ENCODE results near the gene ATXN3L. TPM values are rescaled to one million over a fixed set of nuclear protein-coding genes. Genes with fewer than 3 reads are reported as not detected.

ATXN3L gene
- total RNA-seq (not detected), polyA plus RNA-seq (not detected), total RNA-seq (not detected)

GRCh38 chrX:13319953-13320352 lies at the start of gene ATXN3L:
TSS of gene ATXN3L (minus strand) at chrX:13320053. CDS start at chrX:13319934, 119 bp downstream.
- ChIA-PET CTCF (no interaction called here), POLR2A (no interaction called here)
- no peaks in the 10 kb centered on the region for H3K27me3 ChIP-seq (ENCODE audit: control insufficient read depth in 2 of 2, insufficient read depth in 2 of 2, low read length in 2 of 2)
- DNase-seq (no peak), ATAC-seq (no peak)
- no peak within 1 kb of the TSS for H3K27ac ChIP-seq (ENCODE audit: low read depth, low read length)
- no peak within 1 kb of the TSS for H3K4me3 Mint-ChIP-seq
- H3K9me3 Mint-ChIP-seq: peaks cover 0 to 20% (median 0%) of the 10 kb centered on the region in 11 donors
- no peak within 1 kb of the TSS for H3K4me3 ChIP-seq (ENCODE audit: low read length)
- no peaks in the 10 kb centered on the region for H3K27me3 Mint-ChIP-seq
- H3K36me3 ChIP-seq (ENCODE audit: control insufficient read depth in 2 of 3, insufficient read depth in 3 of 3, low read length in 3 of 3): no peaks in the 10 kb centered on the region
- no peak within 1 kb of the TSS for H3K27ac Mint-ChIP-seq
- intact Hi-C loops (cut with micrococcal nuclease): no loop called here
- H3K4me1 Mint-ChIP-seq: peaks cover 0 to 2% (median 0%) of the 10 kb centered on the region in 7 donors
- H3K9me3 ChIP-seq (ENCODE audit: control insufficient read depth in 2 of 3, low read length in 3 of 3): no peaks in the 10 kb centered on the region
- no peaks in the 10 kb centered on the region for H3K4me1 ChIP-seq (ENCODE audit: control insufficient read depth in 2 of 2, insufficient read depth in 2 of 2, low read length in 2 of 2)
- H3K36me3 Mint-ChIP-seq: no peaks in the 10 kb centered on the region

GRCh38 chrX:13369256-13370030 lies 49.6 kb upstream of the ATXN3L start:
- Mint-ChIP-seq H3K4me3 (no peak overlapping the region), H3K9me3 (peaks cover 0 to 6% (median 0%) of the 10 kb centered on the region in 11 donors), H3K36me3 (peaks cover 0 to 5% (median 0%) of the 10 kb centered on the region in 5 donors), H3K27me3 (no peaks in the 10 kb centered on the region), H3K27ac (no peak overlapping the region), H3K4me1 (peaks cover 0 to 12% (median 0%) of the 10 kb centered on the region in 7 donors)
- DNase-seq (no peak), ATAC-seq (no peak)
- H3K4me1 ChIP-seq (ENCODE audit: control insufficient read depth in 2 of 2, insufficient read depth in 2 of 2, low read length in 2 of 2): no peaks in the 10 kb centered on the region
- no peaks in the 10 kb centered on the region for H3K36me3 ChIP-seq (ENCODE audit: control insufficient read depth in 2 of 3, insufficient read depth in 3 of 3, low read length in 3 of 3)
- CTCF ChIA-PET: no interaction called here
- no peaks in the 10 kb centered on the region for H3K9me3 ChIP-seq (ENCODE audit: control insufficient read depth in 2 of 3, low read length in 3 of 3)
- POLR2A ChIA-PET: no interaction called here
- intact Hi-C loops (cut with micrococcal nuclease): no loop called here
- no peaks in the 10 kb centered on the region for H3K27me3 ChIP-seq (ENCODE audit: control insufficient read depth in 2 of 2, insufficient read depth in 2 of 2, low read length in 2 of 2)
- H3K27ac ChIP-seq (ENCODE audit: low read depth, low read length): no peak overlapping the region
- no peak overlapping the region for H3K4me3 ChIP-seq (ENCODE audit: low read length)

DNA sequence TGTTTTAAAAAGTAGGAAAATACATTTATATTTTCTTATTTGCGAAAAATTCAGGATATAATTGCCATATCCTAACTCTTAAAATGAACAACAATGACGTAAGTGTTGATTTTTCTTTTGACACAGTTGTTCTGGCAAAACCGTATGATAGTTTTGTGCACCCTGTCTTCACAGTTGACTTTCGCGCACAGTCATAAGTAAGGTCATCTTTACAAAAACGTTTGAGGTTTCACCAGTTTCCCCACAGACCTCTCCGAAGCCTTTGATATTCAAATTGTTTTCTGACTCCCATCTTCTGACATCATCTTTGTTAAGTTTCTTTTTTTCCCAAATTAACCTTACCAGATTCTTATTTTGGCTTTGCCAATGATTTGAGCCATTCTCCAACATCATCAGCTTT lies 48.1 kb upstream of the ATXN3L start:
- ChIA-PET POLR2A (no interaction called here), CTCF (no interaction called here)
- Mint-ChIP-seq H3K27me3 (no peaks in the 10 kb centered on the region), H3K9me3 (peaks cover 0 to 6% (median 0%) of the 10 kb centered on the region in 11 donors), H3K36me3 (peaks cover 0 to 5% (median 0%) of the 10 kb centered on the region in 5 donors), H3K4me3 (no peak overlapping the region), H3K27ac (no peak overlapping the region), H3K4me1 (peaks cover 0 to 2% (median 0%) of the 10 kb centered on the region in 7 donors)
- DNase-seq (no peak), ATAC-seq (no peak)
- Histone ChIP-seq H3K27me3 (ENCODE audit: control insufficient read depth in 2 of 2, insufficient read depth in 2 of 2, low read length in 2 of 2) (no peaks in the 10 kb centered on the region), H3K36me3 (ENCODE audit: control insufficient read depth in 2 of 3, insufficient read depth in 3 of 3, low read length in 3 of 3) (no peaks in the 10 kb centered on the region), H3K9me3 (ENCODE audit: control insufficient read depth in 2 of 3, low read length in 3 of 3) (no peaks in the 10 kb centered on the region), H3K4me3 (ENCODE audit: low read length) (no peak overlapping the region), H3K27ac (ENCODE audit: low read depth, low read length) (no peak overlapping the region), H3K4me1 (ENCODE audit: control insufficient read depth in 2 of 2, insufficient read depth in 2 of 2, low read length in 2 of 2) (no peaks in the 10 kb centered on the region)
- intact Hi-C loops (cut with micrococcal nuclease): no loop called here

DNA sequence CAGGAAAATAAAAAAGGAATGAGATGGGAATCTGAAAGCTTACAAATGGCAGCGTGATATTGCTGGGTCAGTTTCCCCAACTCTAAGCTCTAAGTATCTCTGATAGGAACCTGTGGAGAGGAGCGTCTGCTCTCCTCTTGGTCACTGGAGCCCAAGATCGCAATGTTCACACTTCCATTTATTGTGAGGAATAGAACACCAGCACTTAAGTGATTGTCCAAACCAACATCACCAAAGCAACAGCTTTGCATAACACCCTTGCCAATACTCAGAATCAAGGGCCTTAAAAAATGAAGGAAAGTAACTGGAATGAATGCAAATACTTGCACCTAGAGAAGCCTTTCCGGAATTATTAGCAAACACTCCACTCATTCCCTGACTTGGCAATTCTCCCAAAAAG lies 46.8 kb upstream of the ATXN3L start:
- no peaks in the 10 kb centered on the region for H3K9me3 ChIP-seq (ENCODE audit: control insufficient read depth in 2 of 3, low read length in 3 of 3)
- no peak overlapping the region for H3K4me3 ChIP-seq (ENCODE audit: low read length)
- no peak overlapping the region for H3K27ac ChIP-seq (ENCODE audit: low read depth, low read length)
- ChIA-PET CTCF (no interaction called here), POLR2A (interaction anchor here (0.7 kb wide), 1 partner anchor 236 kb away, joined by 6 read pairs; no protein-coding TSS in a partner anchor)
- H3K9me3 Mint-ChIP-seq: peaks cover 0 to 6% (median 0%) of the 10 kb centered on the region in 11 donors
- H3K27me3 Mint-ChIP-seq: no peaks in the 10 kb centered on the region
- peaks cover 0 to 5% (median 0%) of the 10 kb centered on the region in 5 donors for H3K36me3 Mint-ChIP-seq
- H3K4me1 ChIP-seq (ENCODE audit: control insufficient read depth in 2 of 2, insufficient read depth in 2 of 2, low read length in 2 of 2): no peaks in the 10 kb centered on the region
- H3K36me3 ChIP-seq (ENCODE audit: control insufficient read depth in 2 of 3, insufficient read depth in 3 of 3, low read length in 3 of 3): no peaks in the 10 kb centered on the region
- H3K4me3 Mint-ChIP-seq: no peak overlapping the region
- DNase-seq: no peak
- H3K27me3 ChIP-seq (ENCODE audit: control insufficient read depth in 2 of 2, insufficient read depth in 2 of 2, low read length in 2 of 2): no peaks in the 10 kb centered on the region
- no peak for ATAC-seq
- H3K27ac Mint-ChIP-seq: no peak overlapping the region
- intact Hi-C loops (cut with micrococcal nuclease): no loop called here
- peaks cover 0 to 2% (median 0%) of the 10 kb centered on the region in 7 donors for H3K4me1 Mint-ChIP-seq

DNA sequence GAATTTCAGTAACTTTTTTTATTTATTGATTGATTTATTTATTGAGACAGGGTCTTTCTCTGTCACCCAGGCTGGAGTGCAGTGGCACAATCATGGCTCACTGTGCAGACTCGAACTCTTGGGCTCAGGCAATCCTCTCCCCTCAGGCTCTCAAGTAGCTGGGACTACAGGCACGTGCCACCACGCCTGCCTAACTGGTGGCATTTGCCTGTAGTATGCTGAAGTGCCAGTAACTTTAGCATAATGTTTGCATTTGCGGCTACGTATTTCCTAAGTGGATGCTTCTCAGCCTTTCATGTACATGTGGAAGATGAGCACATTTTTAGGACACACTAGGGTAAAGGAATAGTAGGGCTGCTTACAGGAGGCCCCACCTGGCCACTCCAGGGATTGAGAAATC lies 45.3 kb upstream of the ATXN3L start:
- Mint-ChIP-seq H3K36me3 (peaks cover 0 to 5% (median 0%) of the 10 kb centered on the region in 5 donors), H3K4me1 (peaks cover 0 to 2% (median 0%) of the 10 kb centered on the region in 7 donors), H3K27ac (no peak overlapping the region), H3K4me3 (no peak overlapping the region), H3K9me3 (peaks cover 0 to 6% (median 0%) of the 10 kb centered on the region in 11 donors), H3K27me3 (no peaks in the 10 kb centered on the region)
- Histone ChIP-seq H3K4me1 (ENCODE audit: control insufficient read depth in 2 of 2, insufficient read depth in 2 of 2, low read length in 2 of 2) (no peaks in the 10 kb centered on the region), H3K27me3 (ENCODE audit: control insufficient read depth in 2 of 2, insufficient read depth in 2 of 2, low read length in 2 of 2) (no peaks in the 10 kb centered on the region), H3K27ac (ENCODE audit: low read depth, low read length) (no peak overlapping the region), H3K9me3 (ENCODE audit: control insufficient read depth in 2 of 3, low read length in 3 of 3) (no peaks in the 10 kb centered on the region), H3K36me3 (ENCODE audit: control insufficient read depth in 2 of 3, insufficient read depth in 3 of 3, low read length in 3 of 3) (no peaks in the 10 kb centered on the region), H3K4me3 (ENCODE audit: low read length) (no peak overlapping the region)
- DNase-seq (no peak), ATAC-seq (no peak)
- ChIA-PET POLR2A (no interaction called here), CTCF (no interaction called here)
- intact Hi-C loops (cut with micrococcal nuclease): no loop called here

DNA sequence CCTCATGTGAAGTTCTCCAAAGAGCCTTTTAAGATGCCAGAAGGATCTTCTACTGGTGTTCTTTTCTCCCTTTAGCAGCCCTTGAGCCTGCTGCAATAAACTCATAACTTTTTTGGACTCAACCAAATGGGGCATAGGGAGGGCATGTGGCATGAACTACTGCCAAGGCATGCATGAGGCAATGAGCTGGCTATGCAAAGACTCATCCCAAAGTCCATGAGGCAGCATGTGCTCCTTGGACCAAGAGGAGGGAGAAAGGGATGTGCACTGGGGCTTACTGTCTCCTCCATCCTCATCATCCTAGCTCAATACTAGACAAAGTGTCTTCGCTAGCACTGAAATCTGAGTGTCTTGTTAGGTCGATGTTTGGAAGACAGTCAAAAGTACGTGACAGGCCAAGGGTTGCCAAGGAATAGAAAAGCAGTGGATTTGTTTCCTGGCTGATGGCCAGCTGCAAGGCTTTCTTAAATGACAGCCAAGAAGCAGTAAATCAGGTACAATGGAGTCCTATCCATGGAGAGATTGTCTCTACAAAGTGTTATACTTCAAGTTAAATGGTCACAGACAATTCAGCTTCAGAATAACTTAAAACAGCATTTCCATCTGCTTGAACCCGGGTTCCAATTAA lies 44.5 kb upstream of the ATXN3L start:
- Histone ChIP-seq H3K27me3 (ENCODE audit: control insufficient read depth in 2 of 2, insufficient read depth in 2 of 2, low read length in 2 of 2) (no peaks in the 10 kb centered on the region), H3K4me3 (ENCODE audit: low read length) (no peak overlapping the region), H3K27ac (ENCODE audit: low read depth, low read length) (no peak overlapping the region), H3K4me1 (ENCODE audit: control insufficient read depth in 2 of 2, insufficient read depth in 2 of 2, low read length in 2 of 2) (no peaks in the 10 kb centered on the region), H3K9me3 (ENCODE audit: control insufficient read depth in 2 of 3, low read length in 3 of 3) (no peaks in the 10 kb centered on the region), H3K36me3 (ENCODE audit: control insufficient read depth in 2 of 3, insufficient read depth in 3 of 3, low read length in 3 of 3) (no peaks in the 10 kb centered on the region)
- ChIA-PET POLR2A (no interaction called here), CTCF (no interaction called here)
- ATAC-seq (no peak), DNase-seq (no peak)
- no peak overlapping the region for H3K27ac Mint-ChIP-seq
- H3K27me3 Mint-ChIP-seq: no peaks in the 10 kb centered on the region
- peaks cover 0 to 5% (median 0%) of the 10 kb centered on the region in 5 donors for H3K36me3 Mint-ChIP-seq
- no peak overlapping the region for H3K4me3 Mint-ChIP-seq
- peaks cover 0 to 6% (median 0%) of the 10 kb centered on the region in 11 donors for H3K9me3 Mint-ChIP-seq
- peaks cover 0 to 2% (median 0%) of the 10 kb centered on the region in 7 donors for H3K4me1 Mint-ChIP-seq
- intact Hi-C loops (cut with micrococcal nuclease): loop anchor here in 1 of 2 donors (5.0 kb wide), 1 partner anchor 272 kb away; no protein-coding TSS in a partner anchor
